HG03469 (cell line): Measurements from ENCODE around the gene TMCO6.
A peak's percentile ranks its signal among the peaks of the same experiment; 100 is the strongest.

Experiments
- ATAC-seq: cut with Tn5 transposase; IDR thresholded peaks from one replicate; pipeline ENCODE4 v1.9.1; 2021; ENCODE audit warnings: mild to moderate bottlenecking, moderate library complexity, moderate number of reproducible peaks; ENCODE audit not compliant: unreplicated experiment

Gene TMCO6

DNA sequence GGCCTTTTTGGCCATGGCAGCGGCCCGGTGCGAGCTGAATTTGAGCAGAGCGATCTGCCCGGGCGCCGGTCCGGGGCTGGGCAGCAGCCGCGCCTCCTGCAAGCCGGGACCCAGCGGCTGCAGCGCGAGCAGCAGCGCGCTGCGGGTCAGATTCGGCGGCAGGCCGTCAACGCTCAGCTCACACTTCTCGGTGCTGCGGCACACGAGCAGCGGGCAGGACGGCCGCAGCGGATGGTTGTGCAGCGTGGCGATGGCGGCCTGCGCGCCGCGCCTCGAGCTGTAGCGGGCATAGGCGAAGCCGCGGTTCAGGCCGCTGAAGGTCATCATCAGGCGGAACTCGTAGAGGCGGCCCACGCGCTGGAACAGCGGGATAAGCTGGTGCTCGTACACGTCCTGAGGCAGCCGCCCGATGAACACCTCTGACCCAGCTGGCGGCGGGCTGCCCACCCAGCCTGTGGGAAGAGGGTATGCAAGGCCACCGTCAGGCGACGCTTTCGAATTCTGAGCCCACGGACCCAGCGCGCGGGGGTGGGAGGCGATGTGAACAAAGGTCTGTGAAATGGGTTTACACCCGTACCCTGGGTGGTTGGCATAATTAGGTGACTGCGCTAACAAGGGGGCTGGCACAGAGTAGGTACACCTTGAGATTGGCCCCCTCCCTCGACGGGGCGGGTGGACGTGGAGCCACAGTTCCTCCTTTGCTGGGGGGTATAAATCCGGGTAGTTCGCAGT, 33.4 kb downstream of the TMCO6 start:
- ATAC-seq = no peak

DNA sequence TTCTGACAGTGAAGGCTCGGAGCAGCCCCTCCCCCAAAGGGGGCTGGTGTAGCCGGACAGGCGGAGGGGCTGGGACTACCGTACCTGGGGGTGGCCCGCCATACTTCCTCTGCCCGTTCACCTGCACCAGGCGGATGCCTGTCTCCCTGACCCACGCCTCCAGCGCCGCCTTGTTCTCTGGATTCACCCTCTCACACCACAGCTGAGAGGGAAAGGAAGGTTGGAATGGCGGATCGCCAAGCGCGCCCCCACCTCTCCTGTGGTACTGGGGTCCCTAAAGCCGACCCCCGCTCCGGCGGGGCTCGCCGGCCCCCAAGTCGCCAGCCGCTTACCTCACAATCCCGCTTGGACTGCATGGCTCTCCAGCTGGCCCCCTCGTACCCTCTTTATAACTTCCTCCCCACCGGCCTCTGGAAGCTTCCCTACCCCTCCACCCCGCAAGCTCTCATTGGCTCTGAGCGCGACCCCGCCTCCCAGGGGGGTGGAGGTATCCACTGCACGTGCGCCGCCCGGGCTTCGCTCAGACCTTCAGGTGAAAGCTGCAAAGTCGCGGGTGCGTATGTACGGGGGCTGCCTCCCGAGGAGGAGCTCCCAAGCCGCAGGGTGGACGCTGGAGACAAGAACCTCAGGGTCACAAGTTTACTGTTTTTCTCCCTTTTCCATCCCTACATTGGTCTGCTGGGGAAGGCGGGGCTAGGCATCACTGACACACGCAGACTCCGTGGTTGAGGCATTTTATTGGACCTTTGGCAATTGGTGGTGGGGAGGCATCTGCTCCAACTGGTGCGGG, 34.1 kb downstream of the TMCO6 start, which contains the start of gene DND1:
TSS of gene DND1 (minus strand) at position 390 of the 790 bp plus-strand sequence. CDS start at position 356, 34 bp downstream.
- no peak for ATAC-seq

GRCh38 chr5:140674211-140674610, 35.0 kb downstream of the TMCO6 start:
- no peak for ATAC-seq

DNA sequence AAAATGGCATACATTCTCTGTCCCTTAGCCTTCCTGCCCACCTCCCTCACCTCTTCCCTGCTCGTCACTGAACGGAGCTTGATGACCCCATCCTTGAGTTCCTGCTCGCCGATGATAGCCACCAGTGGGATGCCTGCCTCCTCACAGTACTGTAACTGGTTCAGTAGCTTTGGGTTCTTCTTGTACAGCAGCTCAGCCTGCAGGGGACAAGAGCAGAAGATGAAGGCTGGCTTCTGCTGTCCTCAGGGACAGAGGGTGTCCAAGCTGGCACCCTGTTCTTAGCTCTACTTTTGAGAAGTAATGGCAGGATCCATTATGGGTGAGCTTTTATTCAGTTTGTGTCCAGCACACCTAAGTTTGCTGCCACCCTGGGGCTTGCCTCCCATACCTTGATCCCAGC, 35.4 kb downstream of the TMCO6 start:
- ATAC-seq = no peak

DNA sequence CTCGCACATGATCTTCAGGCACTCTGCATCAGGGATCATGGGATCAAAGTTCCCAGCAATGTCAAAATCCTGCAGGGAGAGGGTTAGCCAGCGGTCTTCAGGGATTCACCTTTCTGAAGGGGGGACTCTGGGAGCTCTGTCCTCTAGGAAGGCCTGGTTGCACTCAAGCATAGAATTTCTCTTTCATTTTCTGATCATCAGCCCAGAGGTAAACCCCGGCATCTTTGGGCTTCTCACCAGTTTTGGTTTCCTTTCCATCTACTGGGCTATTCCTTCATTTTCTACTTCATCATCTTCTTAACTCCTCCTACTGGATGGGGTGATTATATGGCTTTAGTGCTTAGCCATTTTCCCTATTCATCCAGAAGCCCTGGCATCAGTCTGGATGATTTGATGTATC, 38.7 kb downstream of the TMCO6 start:
- ATAC-seq = no peak

GRCh38 chr5:140678993-140679392, 39.7 kb downstream of the TMCO6 start:
- no peak for ATAC-seq

DNA sequence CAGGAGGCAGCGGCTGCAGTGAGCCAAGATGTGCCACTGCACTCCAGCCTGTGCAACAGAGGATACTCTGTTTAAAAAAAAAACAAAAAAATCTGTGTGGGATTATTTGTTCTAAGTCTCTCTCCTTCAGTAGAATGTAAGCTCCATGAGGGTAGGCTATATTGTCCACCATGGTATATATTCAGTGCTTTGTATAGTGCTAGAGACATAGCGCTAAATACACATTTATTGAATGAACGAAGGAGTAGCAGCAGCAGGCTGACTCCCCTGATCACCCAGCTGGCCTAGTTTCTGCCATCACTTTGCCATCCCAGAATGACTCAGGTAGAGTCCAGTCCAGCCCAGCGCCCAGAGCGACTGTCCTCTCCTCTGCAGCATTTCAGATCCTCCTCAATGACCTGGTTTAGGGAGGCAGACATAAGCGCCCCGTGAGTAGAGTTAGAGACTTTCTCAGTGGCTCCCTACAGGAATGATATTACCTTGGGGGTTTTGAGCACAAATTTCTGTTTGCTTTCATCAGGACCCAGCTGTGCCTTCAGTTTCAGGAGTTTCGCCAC, 51.2 kb downstream of the TMCO6 start:
- no peak for ATAC-seq

- peak; percentile 90 for ATAC-seq
Measured at GRCh38 chr5:140690941-140691924, 52.0 kb downstream of the TMCO6 start, which contains the start of the genes HARS1 and HARS2. HARS1 (minus strand) TSS chr5:140691370; CDS start chr5:140691304, 66 bp downstream. HARS2 (plus strand) TSS chr5:140691455; CDS start chr5:140691649, 194 bp downstream.

DNA sequence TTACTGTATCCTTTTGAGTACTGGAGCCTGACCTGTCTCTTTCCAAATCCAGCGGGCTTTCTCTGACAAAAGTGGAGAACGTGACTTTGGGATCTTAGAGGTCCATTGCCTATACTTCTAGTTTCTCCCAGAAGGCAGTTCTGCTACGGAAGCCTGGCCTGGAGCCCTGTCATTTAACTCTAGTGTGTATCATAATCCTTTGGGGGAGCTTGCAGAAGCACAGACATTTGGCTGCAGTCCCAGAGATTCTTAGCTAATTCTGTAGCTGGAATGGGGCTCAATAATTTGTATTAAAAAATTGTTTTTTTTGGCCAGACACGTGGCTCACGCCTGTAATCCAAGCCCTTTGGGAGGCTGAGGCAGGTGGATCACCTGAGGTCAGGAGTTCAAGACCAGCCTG, 55.0 kb downstream of the TMCO6 start:
- ATAC-seq = no peak
